ENCODE measurements around the gene KRTAP10-3.
"Not testable (repeated sequence)": the region's sequence is repeated elsewhere in the genome, so short reads cannot be mapped to it uniquely, and the experiment has no call there.

KRTAP10-3 gene

DNA sequence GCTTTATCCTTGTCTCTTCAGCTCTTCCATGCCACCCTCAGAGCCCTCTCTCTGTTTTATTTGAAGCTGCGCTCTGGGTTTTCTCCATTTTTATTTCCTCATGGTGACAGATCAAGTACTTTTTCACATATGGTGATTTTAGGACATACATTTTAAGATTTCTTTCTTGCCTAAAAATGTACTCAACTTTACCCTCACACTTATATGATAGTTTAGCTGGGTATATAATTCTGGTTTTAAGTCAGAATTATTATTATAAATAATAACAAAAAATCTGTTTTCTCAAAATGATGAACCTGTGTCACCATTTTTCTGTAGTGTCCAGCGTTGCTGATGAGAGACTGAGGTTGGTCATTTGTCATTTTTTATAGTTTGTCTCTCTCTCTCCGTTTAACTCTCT lies 22.6 kb upstream of the KRTAP10-3 start:
- peaks cover 49% of the 10 kb centered on the region for H3K9me3 Mint-ChIP-seq
- H3K4me1 Mint-ChIP-seq (ENCODE audit: low read depth): peaks cover 5% of the 10 kb centered on the region
- H3K27me3 Mint-ChIP-seq (ENCODE audit: low read depth): peaks cover 10% of the 10 kb centered on the region
- no peak overlapping the region for H3K27ac Mint-ChIP-seq
- H3K36me3 Mint-ChIP-seq (ENCODE audit: low read depth): peaks cover 1% of the 10 kb centered on the region
- no peak overlapping the region for H3K4me3 Mint-ChIP-seq
- no peak for DNase-seq (ENCODE audit: low spot score)

DNA sequence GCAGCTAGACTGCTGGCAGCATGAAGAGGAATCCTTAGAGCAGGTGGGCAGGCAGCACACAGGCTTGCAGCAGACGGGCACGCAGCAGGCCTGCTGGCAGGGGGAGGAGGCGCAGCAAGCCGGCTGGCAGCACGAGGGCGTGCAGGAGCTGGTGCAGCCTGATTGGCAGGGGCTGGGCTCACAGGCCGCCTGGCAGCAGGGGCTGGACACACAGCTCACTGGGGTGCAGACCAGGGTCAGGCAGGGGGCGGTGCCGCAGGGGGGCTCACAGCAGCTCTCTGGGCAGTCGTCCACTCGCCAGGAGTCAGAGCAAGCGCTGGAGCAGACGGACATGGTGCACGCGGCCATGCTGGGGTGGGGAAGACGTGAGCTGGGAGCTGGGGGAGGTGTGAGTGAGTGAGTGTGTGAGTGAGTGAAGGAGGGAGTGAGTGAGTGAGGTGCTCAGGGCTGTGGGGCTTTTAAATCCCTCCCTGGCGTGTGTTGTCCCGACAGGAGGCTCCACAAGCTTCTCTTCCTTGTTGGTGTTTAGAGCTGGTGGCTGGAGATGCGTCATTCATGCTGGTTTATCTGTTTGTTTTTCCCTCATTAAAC lies 21.7 kb upstream of the KRTAP10-3 start, which contains the start of gene KRTAP10-5:
KRTAP10-5 (minus strand) TSS at position 374 of the 591 bp plus-strand sequence; CDS start at position 348, 26 bp downstream.
- DNase-seq (ENCODE audit: low spot score); H3K36me3 Mint-ChIP-seq (ENCODE audit: low read depth); H3K4me3 Mint-ChIP-seq; H3K4me1 Mint-ChIP-seq (ENCODE audit: low read depth); H3K27ac Mint-ChIP-seq; H3K27me3 Mint-ChIP-seq (ENCODE audit: low read depth): not testable (repeated sequence)
- peaks cover 49% of the 10 kb centered on the region for H3K9me3 Mint-ChIP-seq

DNA sequence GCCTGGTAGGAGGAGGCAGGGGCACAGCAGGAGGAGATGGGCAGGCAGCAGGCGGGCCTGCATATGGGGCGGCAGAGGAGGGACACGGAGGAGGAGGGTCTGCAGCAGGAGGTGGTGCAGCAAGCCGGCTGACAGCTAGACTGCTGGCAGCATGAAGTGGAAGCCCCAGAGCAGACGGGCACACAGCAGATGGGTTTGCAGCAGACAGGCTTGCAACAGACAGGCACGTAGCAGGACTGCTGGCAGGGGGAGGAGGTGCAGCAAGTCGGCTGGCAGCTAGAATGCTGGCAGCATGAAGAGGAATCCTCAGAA lies 21.2 kb upstream of the KRTAP10-3 start:
- peaks cover 5% of the 10 kb centered on the region for H3K4me1 Mint-ChIP-seq (ENCODE audit: low read depth)
- H3K9me3 Mint-ChIP-seq: peaks cover 49% of the 10 kb centered on the region
- no peak for DNase-seq (ENCODE audit: low spot score)
- peaks cover 1% of the 10 kb centered on the region for H3K36me3 Mint-ChIP-seq (ENCODE audit: low read depth)
- no peak overlapping the region for H3K4me3 Mint-ChIP-seq
- H3K27ac Mint-ChIP-seq: no peak overlapping the region
- no peaks in the 10 kb centered on the region for H3K27me3 Mint-ChIP-seq (ENCODE audit: low read depth)

DNA sequence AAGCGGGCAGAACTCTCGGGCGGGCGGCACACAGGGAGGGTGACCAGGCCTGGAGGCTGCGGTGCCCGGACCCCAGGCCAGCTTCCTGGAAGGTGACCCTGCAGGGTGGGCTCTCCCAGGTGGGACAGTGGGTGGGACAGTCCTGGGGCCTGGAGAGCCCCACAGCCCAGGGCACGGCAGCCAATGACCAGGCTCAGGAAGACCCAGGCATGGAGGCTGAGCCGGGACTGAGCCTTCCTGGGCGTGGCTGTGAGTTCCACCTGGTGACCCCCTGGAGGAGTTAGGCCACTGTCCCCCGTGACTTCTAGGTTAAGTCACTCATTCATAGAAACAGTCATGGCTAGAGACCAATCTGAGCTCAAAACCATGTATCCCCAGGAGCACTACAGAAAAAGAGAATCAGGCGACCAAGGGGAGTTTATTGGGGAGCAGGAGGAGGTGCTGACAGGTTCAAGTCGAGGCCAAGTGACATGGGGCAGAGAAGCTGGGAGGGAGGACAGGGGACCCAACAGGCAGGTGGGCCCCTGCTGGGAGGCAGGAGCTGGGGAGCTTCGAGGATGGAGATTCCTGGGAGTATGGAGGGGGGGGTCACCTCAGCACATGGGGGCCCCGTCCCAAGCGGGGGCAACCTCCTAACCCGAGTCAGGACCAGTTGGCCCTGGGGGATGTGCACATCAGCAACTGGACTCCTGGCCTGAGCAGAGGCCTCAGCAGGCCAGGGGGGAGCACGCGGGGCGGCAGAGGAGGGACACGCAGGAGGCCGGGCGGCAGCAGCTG lies 20.6 kb upstream of the KRTAP10-3 start:
- no peak overlapping the region for H3K4me3 Mint-ChIP-seq
- DNase-seq (ENCODE audit: low spot score): no peak
- H3K27me3 Mint-ChIP-seq (ENCODE audit: low read depth): no peaks in the 10 kb centered on the region
- H3K9me3 Mint-ChIP-seq: peaks cover 49% of the 10 kb centered on the region
- peaks cover 4% of the 10 kb centered on the region for H3K4me1 Mint-ChIP-seq (ENCODE audit: low read depth)
- H3K36me3 Mint-ChIP-seq (ENCODE audit: low read depth): peaks cover 1% of the 10 kb centered on the region
- H3K27ac Mint-ChIP-seq: no peak overlapping the region

DNA sequence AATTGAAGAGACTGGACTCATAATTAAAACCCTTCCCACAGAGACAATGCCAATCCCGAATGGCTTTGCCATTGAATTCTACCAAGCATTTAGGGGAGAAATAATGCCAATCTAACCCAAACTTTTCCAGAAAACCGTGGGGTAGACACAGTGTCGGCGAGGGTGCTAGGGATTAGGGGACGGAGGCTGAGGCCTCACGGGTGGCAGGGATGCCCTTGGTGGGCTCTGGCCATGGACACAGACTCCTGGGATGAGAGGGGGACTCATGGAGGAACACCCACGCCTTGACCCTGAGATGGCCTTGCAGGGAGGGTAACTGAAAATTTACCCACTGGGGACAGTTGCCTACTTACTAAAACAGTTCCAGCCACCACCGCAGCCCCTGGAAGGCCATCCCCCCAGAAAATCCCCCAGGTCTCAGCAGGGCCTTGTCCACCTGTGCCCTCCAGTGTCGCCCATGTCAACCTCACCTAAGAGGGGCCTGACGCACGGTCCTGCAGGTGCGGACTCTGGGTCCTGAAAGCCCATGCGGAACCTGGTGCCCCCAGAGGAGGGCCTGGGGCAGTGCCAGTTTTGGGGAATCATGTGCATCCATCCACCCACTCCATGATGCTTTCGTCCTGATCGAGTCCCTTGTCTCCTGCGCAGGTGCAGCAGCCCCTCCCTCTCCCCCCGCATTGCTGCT lies 19.9 kb upstream of the KRTAP10-3 start:
- H3K4me3 Mint-ChIP-seq: no peak overlapping the region
- peaks cover 1% of the 10 kb centered on the region for H3K36me3 Mint-ChIP-seq (ENCODE audit: low read depth)
- H3K9me3 Mint-ChIP-seq: peaks cover 49% of the 10 kb centered on the region
- H3K27ac Mint-ChIP-seq: no peak overlapping the region
- DNase-seq (ENCODE audit: low spot score): no peak
- no peaks in the 10 kb centered on the region for H3K4me1 Mint-ChIP-seq (ENCODE audit: low read depth)
- no peaks in the 10 kb centered on the region for H3K27me3 Mint-ChIP-seq (ENCODE audit: low read depth)

DNA sequence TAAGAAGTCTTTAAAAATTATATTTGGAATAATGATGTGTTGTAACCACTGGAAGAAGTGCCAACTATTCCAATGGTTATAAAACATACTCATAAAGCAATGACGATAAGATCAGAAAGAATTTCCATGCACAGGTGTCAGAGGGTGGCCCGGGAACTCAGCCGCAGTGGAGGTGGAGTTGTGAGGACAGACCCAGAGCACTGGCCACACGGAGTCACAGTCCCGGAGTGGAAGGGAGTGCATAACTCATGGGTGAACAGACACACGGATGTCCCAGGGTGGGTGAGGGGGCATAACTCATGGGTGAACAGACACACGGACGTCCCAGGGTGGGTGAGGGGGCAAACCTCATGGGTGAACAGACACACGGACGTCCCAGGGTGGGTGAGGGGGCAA lies 17.4 kb upstream of the KRTAP10-3 start:
- Mint-ChIP-seq H3K4me1 (ENCODE audit: low read depth) (no peaks in the 10 kb centered on the region), H3K27me3 (ENCODE audit: low read depth) (no peaks in the 10 kb centered on the region), H3K27ac (no peak overlapping the region), H3K36me3 (ENCODE audit: low read depth) (peaks cover under 1% of the 10 kb centered on the region), H3K9me3 (peaks cover 33% of the 10 kb centered on the region), H3K4me3 (no peak overlapping the region)
- DNase-seq (ENCODE audit: low spot score): no peak

DNA sequence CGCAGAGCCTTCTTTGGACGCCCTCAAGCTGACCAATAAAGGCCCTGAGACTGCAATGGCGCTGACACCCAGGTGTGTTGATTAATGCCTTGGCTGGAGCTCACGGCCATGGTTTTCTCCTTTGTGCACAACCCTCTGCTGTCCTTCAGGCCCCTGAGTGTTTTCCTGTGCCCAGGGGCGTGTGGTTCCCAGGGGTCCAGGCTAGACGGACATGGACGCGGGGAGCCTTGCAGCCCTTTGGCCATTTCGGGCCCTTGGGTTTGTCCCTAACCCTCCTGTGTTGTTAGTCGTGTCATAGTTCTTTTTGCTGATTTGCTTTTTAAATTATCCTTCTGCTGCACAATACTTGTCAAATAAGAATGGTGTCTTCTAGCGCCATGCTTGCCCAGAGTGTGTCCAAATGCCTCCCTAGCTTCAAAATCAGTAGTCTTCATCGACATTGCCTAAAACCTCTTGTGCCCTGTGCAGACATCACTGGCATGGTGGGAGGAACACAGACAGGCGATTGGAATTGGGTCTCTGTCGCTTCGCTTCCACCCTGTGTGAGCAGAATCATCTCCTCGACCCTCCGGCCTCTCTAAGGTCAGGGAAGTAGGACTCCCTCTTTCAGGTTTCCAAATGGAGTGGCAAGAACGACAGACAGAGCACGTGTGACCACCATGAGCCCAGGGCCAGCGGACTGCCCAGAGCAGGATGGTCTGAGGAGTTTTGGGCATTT lies 16.9 kb upstream of the KRTAP10-3 start:
- H3K4me3 Mint-ChIP-seq: no peak overlapping the region

DNA sequence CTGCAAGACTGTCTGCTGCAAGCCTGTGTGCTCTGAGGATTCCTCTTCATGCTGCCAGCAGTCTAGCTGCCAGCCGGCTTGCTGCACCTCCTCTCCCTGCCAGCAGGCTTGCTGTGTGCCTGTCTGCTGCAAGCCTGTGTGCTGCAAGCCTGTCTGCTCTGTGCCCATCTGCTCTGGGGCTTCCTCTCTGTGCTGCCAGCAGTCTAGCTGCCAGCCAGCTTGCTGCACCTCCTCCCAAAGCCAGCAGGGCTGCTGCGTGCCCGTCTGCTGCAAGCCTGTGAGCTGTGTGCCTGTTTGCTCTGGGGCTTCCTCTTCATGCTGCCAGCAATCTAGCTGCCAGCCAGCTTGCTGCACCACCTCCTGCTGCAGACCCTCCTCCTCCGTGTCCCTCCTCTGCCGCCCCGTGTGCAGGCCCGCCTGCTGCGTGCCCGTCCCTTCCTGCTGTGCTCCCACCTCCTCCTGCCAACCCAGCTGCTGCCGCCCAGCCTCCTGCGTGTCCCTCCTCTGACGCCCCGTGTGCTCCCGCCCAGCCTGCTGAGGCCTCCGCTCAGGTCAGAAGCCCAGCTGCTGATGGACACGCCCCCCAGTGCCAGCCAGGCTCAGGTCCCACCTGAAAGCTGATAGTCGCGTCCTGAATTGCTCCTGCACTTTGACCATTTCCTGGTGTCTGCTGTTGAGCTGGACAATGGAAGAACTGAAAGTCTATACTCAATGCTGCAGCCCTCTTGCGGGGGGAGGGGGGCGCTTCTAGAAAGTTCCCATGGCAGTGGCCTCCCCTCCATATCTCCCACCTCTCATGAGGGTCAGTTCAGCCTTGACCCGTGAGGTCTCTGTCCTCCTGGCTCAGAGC lies 16.1 kb upstream of the KRTAP10-3 start:
- Mint-ChIP-seq H3K9me3 (peaks cover 22% of the 10 kb centered on the region), H3K27ac (no peak overlapping the region), H3K4me1 (ENCODE audit: low read depth) (no peaks in the 10 kb centered on the region), H3K4me3 (no peak overlapping the region), H3K27me3 (ENCODE audit: low read depth) (no peaks in the 10 kb centered on the region), H3K36me3 (ENCODE audit: low read depth) (no peaks in the 10 kb centered on the region)
- DNase-seq (ENCODE audit: low spot score): no peak

More for the DNA sequence above, 16.9 kb upstream of the KRTAP10-3 start:
- no peak for DNase-seq (ENCODE audit: low spot score)
- Mint-ChIP-seq H3K36me3 (ENCODE audit: low read depth) (no peaks in the 10 kb centered on the region), H3K27me3 (ENCODE audit: low read depth) (no peaks in the 10 kb centered on the region), H3K27ac (no peak overlapping the region), H3K9me3 (peaks cover 27% of the 10 kb centered on the region), H3K4me1 (ENCODE audit: low read depth) (no peaks in the 10 kb centered on the region)

DNA sequence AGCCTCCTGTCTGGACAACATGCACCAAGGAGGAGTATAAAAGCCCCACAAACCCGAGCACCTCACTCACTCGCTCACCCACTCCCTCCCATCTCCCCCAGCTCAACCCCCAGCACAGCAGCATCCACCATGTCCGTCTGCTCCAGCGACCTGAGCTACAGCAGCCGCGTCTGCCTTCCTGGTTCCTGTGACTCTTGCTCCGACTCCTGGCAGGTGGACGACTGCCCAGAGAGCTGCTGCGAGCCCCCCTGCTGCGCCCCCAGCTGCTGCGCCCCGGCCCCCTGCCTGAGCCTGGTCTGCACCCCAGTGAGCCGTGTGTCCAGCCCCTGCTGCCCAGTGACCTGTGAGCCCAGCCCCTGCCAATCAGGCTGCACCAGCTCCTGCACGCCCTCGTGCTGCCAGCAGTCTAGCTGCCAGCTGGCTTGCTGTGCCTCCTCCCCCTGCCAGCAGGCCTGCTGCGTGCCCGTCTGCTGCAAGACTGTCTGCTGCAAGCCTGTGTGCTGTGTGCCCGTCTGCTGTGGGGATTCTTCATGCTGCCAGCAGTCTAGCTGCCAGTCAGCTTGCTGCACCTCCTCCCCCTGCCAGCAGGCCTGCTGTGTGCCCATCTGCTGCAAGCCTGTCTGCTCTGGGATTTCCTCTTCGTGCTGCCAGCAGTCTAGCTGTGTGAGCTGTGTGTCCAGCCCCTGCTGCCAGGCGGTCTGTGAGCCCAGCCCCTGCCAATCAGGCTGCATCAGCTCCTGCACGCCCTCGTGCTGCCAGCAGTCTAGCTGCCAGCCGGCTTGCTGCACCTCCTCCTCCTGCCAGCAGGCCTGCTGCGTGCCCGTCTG lies 15.2 kb upstream of the KRTAP10-3 start, which contains the start of gene KRTAP10-4:
KRTAP10-4 (plus strand) TSS at position 100 of the 827 bp plus-strand sequence; CDS start at position 130, 30 bp downstream.
- not testable (repeated sequence) for H3K4me1 Mint-ChIP-seq (ENCODE audit: low read depth); DNase-seq (ENCODE audit: low spot score); H3K27me3 Mint-ChIP-seq (ENCODE audit: low read depth); H3K4me3 Mint-ChIP-seq; H3K36me3 Mint-ChIP-seq (ENCODE audit: low read depth); H3K27ac Mint-ChIP-seq
- H3K9me3 Mint-ChIP-seq: peaks cover 18% of the 10 kb centered on the region

DNA sequence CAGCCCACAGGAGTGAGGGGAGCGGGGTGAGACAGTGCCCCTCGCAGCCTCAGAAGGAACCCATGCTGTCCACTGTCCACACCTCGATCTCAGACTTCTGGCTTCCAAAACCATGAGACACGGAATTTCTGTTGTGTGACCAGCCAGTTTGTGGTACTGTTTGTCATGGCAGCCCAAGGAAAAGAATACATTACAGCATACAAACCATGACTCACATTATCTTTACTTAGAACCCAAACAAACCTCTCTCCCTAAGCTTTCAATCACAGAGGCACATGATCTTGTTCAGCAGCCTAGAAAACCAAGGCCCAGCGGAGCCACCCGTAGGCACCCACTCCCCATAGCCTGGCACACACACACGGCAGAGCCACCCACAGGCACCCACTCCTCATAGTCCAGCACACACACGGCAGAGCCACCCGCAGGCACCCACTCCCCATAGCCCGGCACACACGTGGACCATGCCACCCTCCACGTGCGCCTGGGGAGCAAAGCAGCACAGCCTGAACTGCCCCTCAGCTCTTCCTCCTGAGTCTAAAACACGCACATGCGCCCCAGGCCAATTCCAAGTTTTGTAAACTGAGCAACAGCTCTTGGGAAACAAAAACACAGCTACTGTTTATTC lies 14.5 kb upstream of the KRTAP10-3 start:
- DNase-seq (ENCODE audit: low spot score): no peak
- Mint-ChIP-seq H3K4me3 (no peak overlapping the region), H3K4me1 (ENCODE audit: low read depth) (no peaks in the 10 kb centered on the region), H3K9me3 (peaks cover 15% of the 10 kb centered on the region), H3K27ac (no peak overlapping the region), H3K36me3 (ENCODE audit: low read depth) (no peaks in the 10 kb centered on the region), H3K27me3 (ENCODE audit: low read depth) (no peaks in the 10 kb centered on the region)

DNA sequence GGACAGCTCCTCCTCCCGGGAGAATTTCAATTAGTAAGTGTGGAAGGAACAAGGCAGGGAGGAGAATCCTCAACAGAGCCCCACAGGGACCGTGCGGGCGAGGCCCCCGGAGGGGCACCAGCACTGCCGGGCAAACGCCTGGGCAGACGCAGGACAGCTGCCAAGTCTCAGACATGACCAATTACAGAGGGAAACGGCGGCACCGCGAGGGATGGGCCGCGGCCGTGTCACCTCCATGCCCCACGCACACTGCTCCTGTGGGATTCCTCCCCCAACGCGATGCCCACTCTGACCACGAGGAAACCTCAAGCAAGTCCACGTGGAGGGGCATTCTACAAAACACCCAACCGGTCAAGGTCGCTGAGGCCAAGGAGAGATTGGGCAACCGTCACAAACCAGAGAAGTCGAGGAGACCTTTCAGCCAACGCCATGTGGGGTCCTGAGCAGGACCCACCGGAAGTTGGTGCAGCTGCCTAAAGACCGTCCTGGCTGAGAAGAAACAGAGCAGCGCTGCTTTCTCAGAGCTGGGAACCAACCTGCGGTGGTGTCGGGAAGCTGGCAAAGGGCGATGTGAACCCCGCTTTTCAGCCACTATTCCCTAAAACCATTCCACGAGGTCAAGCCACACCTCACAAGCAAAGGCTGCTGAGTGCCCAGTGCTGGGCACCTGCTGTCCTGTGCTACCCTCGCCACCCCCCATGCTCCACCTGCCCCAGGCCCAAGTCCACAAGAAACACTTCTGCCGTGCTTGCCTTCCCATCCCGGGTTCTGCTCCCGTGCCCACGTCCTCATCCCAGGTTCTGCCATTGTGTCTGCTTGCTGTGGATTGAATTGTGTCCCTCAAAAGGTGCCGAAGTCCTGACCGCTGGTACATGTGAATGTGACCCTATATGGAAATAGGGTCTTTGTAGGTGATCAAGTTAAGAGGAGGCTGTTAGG lies 13.5 kb upstream of the KRTAP10-3 start:
- H3K36me3 Mint-ChIP-seq (ENCODE audit: low read depth): no peaks in the 10 kb centered on the region
- H3K9me3 Mint-ChIP-seq: peaks cover 6% of the 10 kb centered on the region
- DNase-seq (ENCODE audit: low spot score): no peak
- no peak overlapping the region for H3K4me3 Mint-ChIP-seq
- H3K4me1 Mint-ChIP-seq (ENCODE audit: low read depth): no peaks in the 10 kb centered on the region
- H3K27ac Mint-ChIP-seq: no peak overlapping the region
- peaks cover under 1% of the 10 kb centered on the region for H3K27me3 Mint-ChIP-seq (ENCODE audit: low read depth)

Data from T-helper 2 cell treated with Interferon-gamma antibody and Interleukin-4, amounts not matched to agents 5 μg/mL and 100 μg/mL, for 36 hours (primary cell).